Hindlimb muscle (tissue), 1 donor: ENCODE results near the gene QSOX2. TPM values are rescaled to one million over a fixed set of nuclear protein-coding genes. Genes with fewer than 3 reads are reported as not detected.

Experiments
- DNase-seq: peaks from one replicate; pipeline ENCODE4 v3.0.0-alpha.2; 2013
- polyA plus RNA-seq: library from polyadenylated mRNA; unstranded; fragments of 120-200 nt; gene quantifications from one replicate; pipeline ENCODE4 v1.2.1, GENCODE V29; 2013; ENCODE audit not compliant: insufficient read length

The QSOX2 gene
- polyA plus RNA-seq, 1 donor = 8.3 TPM

GRCh38 chr9:136222166-136222905 is 23.3 kb downstream of the QSOX2 start:
- DNase-seq = no peak

- DNase-seq = no peak
These were observed 25.4 kb downstream of the QSOX2 start for GRCh38 chr9:136220017-136220729.

GRCh38 chr9:136219276-136219675 is 26.3 kb downstream of the QSOX2 start:
- no peak for DNase-seq

- DNase-seq = no peak
These were observed 26.9 kb downstream of the QSOX2 start for GRCh38 chr9:136218673-136219072.

- no peak for DNase-seq
These were observed 27.3 kb downstream of the QSOX2 start for GRCh38 chr9:136218271-136218670.

- DNase-seq = no peak
These were observed 28.9 kb downstream of the QSOX2 start for GRCh38 chr9:136216541-136217244.

DNA sequence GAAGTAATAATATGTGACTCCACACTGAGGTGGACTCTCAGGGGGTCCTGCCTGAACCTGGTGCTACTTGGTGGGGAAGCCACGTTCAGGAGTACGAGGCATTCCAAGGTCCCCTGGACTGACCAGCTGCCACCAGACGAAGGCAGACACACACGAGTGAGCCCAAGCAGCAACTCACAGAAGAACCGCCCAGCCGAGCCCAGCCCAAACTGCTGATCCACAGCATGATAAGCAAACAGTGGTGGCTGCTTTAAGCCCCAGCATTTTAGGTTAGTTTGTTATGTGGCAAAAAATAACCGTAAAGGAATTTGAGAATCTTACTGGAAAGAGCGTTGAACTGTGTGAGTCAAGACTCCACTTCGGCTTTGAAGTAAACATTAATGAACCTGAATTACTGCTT is 31.9 kb downstream of the QSOX2 start:
- no peak for DNase-seq

- DNase-seq = no peak
These were observed 33.2 kb downstream of the QSOX2 start for GRCh38 chr9:136212345-136212950.

DNA sequence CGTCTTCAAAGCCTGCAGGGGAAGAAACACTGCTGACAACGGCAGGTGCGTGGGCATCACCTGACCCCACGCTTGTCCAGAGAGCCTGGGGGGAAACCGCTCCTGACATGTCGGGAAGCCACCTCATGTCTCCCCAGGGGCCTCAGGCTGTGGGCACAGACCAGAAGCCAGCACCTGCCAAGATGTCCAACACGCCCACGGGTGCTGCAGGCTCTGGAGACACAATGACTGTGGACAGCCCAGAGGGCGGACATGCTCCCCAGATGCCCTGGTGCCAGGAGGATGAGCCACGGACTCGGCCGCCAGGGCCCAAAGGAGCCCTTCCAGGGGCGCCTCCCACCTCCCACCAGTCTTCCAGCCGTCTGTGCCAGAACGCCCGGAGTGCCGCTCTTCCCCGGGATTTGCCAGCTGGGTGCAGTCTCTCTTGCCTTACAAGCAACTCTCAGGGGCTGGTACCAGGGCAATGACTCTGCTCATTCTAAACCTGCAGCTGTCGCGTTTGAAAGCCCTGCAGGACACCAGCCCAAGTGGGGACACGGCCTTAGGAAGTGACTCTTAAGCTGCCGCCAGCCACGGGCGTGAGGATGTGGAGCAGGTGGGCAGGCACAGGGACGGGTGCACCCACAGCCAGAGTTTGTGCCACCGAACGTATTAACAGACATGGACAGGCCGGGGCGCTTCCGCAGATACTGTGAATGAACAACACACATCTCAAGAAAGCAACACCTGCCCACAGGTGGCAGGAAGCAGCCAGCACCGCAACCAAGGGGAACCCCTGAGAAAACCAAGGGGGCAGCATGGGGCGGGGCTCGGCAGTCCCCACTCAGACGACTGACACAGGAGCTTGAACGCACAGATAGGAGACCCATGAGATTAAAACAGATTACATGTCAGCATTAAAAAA is 33.9 kb downstream of the QSOX2 start:
- DNase-seq = no peak

DNA sequence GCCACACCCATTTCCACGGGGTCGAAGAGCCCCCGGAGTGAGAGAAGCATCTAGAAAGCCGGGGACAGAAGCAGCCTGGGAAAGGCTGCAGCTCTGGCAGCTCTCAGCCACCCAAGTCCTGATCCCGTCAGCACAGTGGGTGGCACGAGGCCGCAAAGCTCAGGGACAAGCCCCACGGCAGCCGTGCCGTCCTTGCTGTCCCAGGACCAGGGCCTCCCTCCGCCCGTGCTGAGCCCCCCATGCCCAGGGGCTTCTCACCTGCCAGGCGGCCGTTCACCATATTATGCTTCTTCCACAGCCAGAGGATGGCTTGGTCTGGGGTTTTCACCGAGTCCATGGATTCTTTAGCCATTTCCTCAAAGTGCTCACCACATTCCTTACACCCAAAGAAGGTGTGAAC is 34.6 kb downstream of the QSOX2 start:
- DNase-seq = no peak

DNA sequence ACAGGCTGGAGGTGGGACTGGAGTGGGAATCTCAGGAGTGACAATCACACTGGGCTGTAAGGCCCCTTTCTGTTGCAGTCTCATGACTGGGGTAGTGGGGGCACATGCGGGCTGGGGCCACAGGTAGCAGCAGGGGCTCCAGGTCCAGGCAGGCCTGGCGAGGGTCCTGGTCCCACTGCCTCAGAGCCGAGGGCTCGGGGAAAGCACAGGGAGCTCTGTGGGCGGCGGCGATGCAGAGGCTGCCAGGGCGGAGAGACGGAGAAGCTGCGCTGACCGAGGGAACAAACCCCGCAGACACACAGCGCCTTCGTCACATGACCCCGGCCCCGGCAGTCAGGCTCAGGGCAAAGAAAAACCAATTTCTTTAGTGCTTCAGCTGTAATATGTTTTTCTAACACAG is 35.3 kb downstream of the QSOX2 start:
- DNase-seq = no peak

DNA sequence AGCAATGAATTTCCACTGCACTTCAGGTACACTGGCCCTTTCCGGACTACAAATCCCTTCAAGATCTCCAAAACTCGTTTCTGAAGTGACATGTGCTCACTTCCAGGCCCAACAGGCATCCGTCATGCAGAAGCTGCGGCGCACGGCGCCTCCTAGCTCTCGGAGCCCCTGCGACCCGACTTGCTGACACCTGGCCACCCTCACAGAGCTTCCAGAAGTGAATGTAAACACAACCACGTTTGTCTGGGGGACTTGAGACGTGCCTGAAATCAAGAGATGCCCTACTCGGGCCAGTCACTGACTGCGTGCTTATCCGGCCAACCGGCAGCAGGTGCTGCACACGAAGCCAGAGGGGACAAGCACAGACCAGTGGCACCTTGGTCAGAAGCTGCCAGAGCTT is 35.8 kb downstream of the QSOX2 start:
- no peak for DNase-seq

GRCh38 chr9:136209232-136209631 is 36.4 kb downstream of the QSOX2 start:
- DNase-seq = no peak

DNA sequence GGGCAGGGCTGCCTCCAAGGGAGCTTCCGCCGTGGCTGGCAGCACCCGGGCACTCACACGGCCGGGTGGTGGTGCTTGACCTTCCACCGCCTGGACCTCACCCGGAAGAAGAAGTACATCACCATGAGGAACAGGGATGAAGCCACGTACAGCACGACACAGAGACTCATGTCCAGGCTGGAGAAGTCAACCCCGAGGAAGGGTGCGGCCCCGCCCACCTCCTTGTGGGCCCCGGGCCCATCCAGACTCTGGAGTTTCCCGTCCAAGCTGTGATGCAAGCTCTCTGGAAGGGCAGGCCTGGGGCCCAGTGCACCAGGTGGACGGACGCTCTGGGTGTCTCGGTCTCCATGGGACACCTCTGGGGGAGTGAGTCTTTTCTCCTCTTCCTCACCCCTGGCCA is 36.9 kb downstream of the QSOX2 start:
- DNase-seq = no peak

DNA sequence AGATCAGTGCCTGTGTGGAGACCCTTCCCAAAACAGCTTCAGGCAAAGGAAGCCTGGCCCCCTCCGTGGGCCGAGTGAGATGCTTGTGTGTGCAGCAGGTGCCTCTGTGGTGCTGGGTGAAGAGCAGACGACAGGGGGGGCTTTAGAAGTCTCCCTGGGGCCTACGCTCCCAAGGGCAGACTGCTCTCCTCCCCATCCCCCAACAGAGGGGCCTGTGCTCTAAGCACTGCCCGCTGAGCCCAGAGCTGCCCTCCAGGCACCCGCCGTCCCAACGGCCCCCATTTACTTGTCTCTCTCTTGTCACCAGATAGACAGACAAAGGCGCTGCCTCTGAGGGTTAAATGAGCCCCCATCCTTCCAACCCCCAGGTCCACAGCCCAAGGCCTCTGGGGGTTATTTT is 38.0 kb downstream of the QSOX2 start:
- no peak for DNase-seq

- DNase-seq = no peak
These were observed 38.9 kb downstream of the QSOX2 start for GRCh38 chr9:136206602-136207275.

GRCh38 chr9:136205707-136205992 is 40.0 kb downstream of the QSOX2 start:
- no peak for DNase-seq

- peak; percentile 26 for DNase-seq
These were observed 40.5 kb downstream of the QSOX2 start, which contains the start of gene LHX3 for GRCh38 chr9:136204838-136205706. TSS of gene LHX3 (minus strand) at chr9:136205128. CDS start at chr9:136205012, 116 bp downstream.

DNA sequence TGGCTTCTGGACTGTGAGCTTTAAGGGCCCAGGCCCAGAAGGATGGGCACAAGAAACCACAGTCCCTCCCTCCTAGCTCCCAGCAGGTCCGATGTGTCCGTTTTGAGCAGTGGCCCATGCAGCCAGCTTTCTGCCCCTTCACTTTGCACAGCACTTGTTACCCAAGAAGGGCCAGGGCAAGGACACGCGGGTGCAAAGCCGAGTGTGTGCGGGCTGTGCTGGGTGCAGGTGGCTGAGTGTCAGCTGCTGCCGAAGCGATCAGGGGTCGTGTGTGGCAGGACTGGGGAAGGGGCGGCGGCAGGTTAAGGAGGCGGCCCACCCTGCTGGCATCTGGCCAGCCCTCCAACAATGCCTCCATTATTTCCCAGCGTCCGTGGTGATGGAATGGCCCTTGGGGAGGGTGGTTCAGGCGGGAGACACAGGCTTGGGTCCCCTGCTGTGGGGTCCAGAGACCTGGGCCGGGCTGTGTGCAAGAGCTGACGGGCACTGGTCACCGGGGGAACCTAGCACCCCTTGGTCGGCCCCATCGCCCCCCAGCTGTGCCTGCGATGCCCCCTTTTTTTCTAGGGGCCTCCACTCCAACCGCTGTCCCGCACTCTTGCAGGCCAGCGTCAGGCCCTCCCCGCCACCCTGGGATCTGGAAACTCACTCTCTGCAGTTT is 41.3 kb downstream of the QSOX2 start:
- DNase-seq = no peak
